ENCODE results near the gene FAM111A.
"Not testable (repeated sequence)": the region's sequence is repeated elsewhere in the genome, so short reads cannot be mapped to it uniquely, and the experiment has no call there.

Gene FAM111A

DNA sequence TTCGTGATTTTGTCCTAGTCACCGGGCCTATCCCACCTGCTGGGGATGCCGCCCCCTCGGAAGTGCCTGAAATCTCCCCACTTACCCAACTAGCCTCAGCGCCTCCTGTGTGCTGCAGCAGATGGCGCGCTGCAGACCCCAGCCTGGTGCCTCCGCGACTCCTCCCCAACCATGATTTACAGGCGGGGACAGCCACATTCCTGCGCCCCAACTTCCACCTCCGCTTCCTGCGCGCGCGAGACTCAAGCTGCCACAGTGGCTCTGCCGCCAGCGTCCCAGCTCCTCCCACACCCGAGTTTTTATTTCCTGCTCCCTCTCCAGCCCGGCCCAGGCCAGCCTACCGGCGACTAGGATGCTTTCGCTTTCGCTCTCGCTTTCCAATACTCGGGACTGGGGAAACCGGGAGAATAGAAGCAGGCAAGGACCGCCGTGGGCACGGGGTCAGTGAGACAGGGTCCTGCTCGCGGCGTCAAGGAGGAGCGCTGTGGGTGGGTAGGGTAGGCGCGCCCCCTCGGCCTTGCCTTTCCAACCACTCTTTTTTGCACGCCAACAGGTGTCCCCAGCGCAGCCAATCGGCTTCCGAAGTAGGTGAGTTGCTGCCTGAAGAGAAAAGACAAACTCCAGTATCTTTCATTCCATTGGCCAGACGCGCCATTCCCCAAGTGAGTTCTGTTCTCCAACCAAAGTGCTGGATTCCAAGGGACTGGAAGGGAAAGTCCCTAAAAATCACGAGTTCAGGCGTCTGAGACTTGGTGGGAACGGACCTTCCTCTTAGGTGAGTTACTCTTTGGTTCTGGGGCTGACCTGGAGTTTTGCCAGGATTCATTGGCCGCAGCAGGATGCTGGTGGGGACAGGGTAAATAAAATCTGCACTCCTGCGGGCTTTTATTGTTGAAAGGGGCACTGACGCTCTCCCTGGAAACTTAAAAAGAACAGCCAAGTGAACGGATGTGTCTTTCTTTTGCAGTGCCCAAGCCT lies at the start of gene FAM111A:
TSS of gene FAM111A (plus strand) at position 327 of the 978 bp plus-strand sequence. CDS start 6,017 bp downstream, outside the sequence.
- DNase-seq, result no peak

DNA sequence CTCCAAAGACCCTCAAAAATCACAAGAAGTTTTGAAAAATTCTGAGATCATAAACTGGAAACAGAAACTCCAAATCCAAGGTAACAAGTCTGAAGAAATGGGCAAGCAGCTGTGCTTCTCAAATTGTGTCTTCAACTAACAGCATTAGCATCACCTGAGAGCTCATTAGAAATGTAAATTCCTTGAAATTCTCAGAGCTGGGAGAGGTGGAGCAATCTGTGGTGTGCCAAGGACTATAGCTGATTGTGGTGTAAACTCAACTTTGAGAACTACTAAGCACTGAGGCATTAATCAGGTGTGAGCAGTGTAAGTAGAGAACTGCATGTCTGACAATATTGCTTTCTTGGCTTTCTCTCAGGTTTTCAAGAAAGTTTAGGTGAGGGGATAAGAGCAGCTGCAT lies 49.1 kb upstream of the FAM111A start:
- DNase-seq, result not testable (repeated sequence)

DNA sequence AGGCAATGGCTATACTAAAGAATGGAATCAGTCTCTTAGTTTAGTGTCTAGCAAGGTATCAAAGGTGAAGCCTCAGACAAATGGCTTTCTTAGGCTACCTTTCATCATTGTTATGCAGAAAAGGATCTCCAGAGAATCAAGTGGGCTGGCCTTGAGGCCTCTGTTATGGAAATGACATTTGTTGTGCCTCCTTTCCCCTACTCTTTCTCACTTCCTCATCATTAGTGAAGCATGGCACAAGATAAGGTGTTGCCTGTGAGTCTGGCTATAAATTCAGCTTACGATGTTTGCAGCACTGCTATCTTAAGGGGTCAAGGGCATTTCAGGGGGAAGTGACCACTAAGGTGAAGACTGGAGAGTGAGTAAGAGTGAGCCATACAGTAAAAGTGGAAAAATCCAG lies 47.4 kb upstream of the FAM111A start:
- DNase-seq, result not testable (repeated sequence)

DNA sequence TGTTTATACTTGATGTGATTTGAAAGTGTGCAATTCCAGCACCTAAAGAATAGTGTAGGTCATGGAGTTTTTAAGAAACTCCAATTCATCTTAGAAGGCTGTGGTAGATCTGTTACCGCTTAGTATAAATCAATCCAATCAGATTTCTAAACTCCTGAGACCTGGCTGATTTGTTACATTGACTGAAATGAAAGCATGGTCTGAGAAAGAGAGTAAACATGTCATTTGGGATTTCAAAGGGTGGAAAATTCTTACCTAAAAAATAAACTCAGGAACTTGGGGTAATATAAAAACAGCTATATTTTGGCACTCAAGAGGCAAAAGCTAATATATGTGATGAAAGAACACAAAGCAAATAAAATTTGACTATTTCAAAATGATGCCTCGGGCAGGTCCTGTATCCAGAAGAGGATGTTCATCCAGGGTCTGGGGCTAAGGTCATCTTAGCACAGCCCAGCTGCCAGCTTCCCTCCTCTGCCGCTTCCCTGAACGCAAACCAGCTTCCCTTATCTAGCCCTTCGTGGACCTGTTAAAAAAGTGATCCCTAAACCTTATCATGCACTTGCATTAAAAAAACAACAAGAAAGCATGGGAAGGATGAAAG lies 46.6 kb upstream of the FAM111A start:
- not testable (repeated sequence) for DNase-seq

- no peak for DNase-seq
These were observed 45.4 kb upstream of the FAM111A start for GRCh38 chr11:59097113-59097708.

- DNase-seq, result not testable (repeated sequence)
These were observed 44.7 kb upstream of the FAM111A start for GRCh38 chr11:59097938-59098337.

DNA sequence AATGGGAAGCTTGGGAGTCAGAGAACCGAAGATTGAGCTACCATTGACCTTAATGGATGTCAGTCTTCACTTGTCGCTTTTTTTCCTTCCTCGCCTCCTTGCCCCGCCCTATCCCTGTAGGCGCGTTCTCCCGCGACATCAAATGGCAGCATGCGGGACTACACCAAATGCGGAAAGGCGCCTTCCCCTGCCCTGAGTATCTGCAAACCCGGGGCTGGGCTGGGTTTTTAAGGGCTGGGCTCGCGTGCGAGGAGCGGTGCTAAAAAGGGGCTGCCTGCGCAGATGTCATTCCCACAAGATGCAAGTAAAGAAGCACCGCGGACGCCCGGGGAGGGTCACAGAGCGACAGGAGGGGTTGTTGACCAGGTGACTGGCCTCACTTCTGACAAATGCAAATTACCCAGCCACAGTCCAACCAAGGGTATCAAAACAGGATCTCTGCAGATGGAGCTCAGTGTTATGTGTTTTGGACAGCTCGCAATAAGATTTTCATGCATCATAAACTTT lies 40.3 kb upstream of the FAM111A start:
- DNase-seq, result no peak

DNA sequence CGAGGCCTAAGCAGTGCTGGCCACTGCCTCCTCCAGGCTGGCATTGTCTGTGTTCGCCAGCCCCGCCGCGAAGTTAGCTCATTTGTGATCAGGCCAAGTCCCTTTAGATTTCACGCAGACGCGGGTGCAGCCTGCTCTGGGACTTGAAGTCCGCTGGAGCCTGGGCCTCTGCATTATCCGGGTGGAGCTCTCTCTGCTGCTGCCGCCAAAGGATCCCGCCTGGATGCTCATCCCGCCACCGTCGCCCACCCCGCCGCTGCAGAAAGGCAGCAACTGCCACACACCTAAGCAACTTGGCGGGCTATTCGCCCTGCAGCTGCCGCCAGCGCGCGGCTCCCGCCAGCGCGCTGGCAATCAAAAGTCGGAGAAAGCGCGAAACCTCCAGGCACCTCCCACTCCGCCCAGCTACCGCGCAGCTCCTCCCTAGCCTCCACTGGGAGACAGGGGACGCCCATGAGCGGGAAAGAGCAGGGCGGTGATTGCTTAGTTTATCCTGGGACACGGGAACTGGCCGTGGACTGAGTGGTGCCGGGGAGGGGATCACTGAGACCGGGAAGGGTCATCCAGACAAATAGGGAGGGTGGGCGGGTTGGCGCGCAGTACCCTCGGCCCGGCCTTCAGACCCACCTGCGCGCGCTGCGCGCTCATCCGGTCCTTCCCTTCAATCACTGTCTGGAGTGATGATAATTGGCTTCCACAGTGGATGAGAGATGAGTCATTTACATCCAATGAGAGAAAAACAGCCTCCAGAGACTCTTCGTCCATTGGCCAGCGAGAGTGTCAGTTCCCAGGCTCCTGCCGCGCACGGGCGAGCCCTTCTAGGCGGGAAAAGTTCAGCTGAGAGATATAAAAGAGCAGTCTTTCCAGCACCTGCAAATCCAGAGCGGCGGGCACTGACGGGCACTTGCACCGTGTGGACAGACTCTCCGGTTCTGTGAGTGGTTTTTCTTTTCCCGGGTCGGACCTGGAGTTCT lies 36.0 kb upstream of the FAM111A start, which contains the start of gene FAM111B:
TSS of gene FAM111B (plus strand) at position 875 of the 974 bp plus-strand sequence. CDS start 2,389 bp downstream, outside the sequence.
- peak; percentile 85 for DNase-seq

DNA sequence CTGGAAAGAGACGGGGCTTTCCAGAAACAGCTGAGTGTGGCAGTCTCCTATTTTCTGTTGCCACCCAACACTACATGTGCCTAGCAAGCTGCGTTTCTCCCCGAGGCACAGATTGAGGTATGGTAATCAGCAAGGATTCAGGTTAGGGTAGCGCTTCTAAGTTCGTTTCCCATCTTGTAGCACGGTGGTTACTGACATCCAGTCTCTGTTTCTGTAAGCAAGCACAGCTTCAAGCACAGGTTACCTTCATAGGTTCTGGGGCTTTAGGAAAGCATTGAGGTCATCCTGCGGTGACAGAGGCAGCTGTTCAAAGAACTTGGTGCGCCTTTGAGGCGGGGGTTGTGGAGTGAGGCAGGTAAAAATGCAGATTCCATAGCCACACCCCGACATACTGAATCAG lies 34.9 kb upstream of the FAM111A start:
- DNase-seq, result not testable (repeated sequence)

GRCh38 chr11:59112494-59112893 lies 30.2 kb upstream of the FAM111A start:
- DNase-seq, result no peak

GRCh38 chr11:59114344-59114743 lies 28.3 kb upstream of the FAM111A start:
- DNase-seq, result no peak

- DNase-seq, result no peak
These were observed 27.1 kb upstream of the FAM111A start for GRCh38 chr11:59115553-59115952.

- no peak for DNase-seq
These were observed 24.9 kb upstream of the FAM111A start for GRCh38 chr11:59117774-59118173.

- DNase-seq, result no peak
These were observed 22.8 kb upstream of the FAM111A start for GRCh38 chr11:59119826-59120225.

GRCh38 chr11:59135648-59136461 lies 6.8 kb upstream of the FAM111A start:
- DNase-seq, result peak; percentile 16

- DNase-seq, result not testable (repeated sequence)
These were observed 6.1 kb upstream of the FAM111A start for GRCh38 chr11:59136551-59136950.

GRCh38 chr11:59137190-59137589 lies 5.5 kb upstream of the FAM111A start:
- no peak for DNase-seq

GRCh38 chr11:59138643-59139042 lies 4.0 kb upstream of the FAM111A start:
- no peak for DNase-seq

DNA sequence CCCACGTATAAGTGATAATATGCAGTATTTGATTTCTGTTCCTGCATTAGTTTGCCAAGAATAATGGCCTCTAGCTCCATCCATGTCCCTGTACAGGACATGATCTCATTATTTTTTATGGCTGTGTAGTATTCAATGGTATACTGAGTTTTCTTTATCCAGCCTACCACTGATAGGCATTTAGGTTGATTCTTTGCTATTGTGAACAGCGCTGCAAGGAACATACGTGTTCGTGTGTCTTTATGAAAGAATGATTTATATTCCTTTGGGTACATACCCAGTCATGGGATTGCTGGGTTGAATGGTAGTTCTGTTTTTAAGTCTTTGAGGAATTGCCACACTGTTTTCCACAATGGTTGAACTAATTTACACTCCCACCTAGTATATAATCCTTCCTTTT lies 1.5 kb upstream of the FAM111A start:
- DNase-seq, result no peak

GRCh38 chr11:59141673-59142460 lies 789 bp upstream of the FAM111A start:
- no peak for DNase-seq
